ENCODE data around the gene MB.

Gene MB

GRCh38 chr22:35589756-35590093 lies 27.4 kb downstream of the MB start:
- Histone ChIP-seq H3K27ac (no peak overlapping the region), H3K9me3 (ENCODE audit: severe bottlenecking) (no peaks in the 10 kb centered on the region), H3K36me3 (no peaks in the 10 kb centered on the region), H3K27me3 (ENCODE audit: insufficient read depth, low read depth, severe bottlenecking) (no peaks in the 10 kb centered on the region), H3K4me3 (ENCODE audit: low read depth, low read length) (no peak overlapping the region)
- TF ChIP-seq CTCF (IDR thresholded peaks at IDR 0.05; ENCODE audit: low read depth, low read length), result no peak
- DNase-seq, result no peak

GRCh38 chr22:35589071-35589755 lies 27.9 kb downstream of the MB start:
- H3K27me3 ChIP-seq (ENCODE audit: insufficient read depth, low read depth, severe bottlenecking), result no peaks in the 10 kb centered on the region
- no peak overlapping the region for H3K4me3 ChIP-seq (ENCODE audit: low read depth, low read length)
- no peak for DNase-seq
- no peaks in the 10 kb centered on the region for H3K36me3 ChIP-seq
- no peak for TF ChIP-seq CTCF (IDR thresholded peaks at IDR 0.05; ENCODE audit: low read depth, low read length)
- no peaks in the 10 kb centered on the region for H3K9me3 ChIP-seq (ENCODE audit: severe bottlenecking)
- no peak overlapping the region for H3K27ac ChIP-seq

DNA sequence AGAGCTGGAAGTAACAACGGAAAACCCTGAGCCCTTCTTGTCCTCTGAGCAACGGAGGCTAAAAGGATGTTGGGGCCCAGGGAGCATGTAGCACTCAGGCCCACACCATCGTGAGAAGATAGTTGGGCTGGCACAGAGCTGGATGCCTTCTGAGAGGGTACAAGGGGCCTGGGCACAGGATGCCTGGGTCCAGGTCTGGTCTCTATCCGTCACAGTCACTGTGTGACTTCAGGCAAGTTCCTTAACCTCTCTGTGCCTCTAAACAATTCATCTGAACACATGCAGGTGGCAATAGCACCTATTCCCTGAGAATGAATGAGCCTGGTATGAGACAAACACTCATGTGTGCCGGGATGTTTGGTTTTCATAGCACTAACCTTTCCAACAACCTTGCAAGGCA lies 29.2 kb downstream of the MB start:
- Histone ChIP-seq H3K9me3 (ENCODE audit: severe bottlenecking) (no peaks in the 10 kb centered on the region), H3K4me3 (ENCODE audit: low read depth, low read length) (no peak overlapping the region), H3K27me3 (ENCODE audit: insufficient read depth, low read depth, severe bottlenecking) (no peaks in the 10 kb centered on the region), H3K36me3 (no peaks in the 10 kb centered on the region), H3K27ac (no peak overlapping the region)
- no peak for DNase-seq
- no peak for TF ChIP-seq CTCF (IDR thresholded peaks at IDR 0.05; ENCODE audit: low read depth, low read length)

DNA sequence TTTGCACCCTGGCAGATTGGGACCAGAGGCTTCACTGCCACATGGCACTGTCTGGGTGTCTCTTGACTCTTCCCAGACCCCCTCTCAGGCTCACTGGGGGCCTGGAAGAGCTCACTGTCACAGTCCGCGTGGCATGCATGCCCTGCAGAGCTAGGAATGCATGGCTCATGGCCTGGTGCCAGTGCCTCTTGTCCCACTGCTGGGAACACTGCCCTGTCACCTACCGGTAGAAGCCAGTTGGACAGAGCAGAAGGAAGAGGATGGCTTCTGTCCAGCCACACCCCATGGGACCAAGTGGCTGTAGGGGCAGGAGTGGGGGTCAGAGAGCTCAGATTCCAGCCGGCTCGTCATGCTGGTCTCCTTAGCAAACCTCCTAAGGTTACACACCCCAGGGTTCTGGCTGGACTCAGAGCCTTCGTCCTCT lies 29.7 kb downstream of the MB start:
- H3K27me3 ChIP-seq (ENCODE audit: insufficient read depth, low read depth, severe bottlenecking), result no peaks in the 10 kb centered on the region
- no peak overlapping the region for H3K4me3 ChIP-seq (ENCODE audit: low read depth, low read length)
- no peaks in the 10 kb centered on the region for H3K9me3 ChIP-seq (ENCODE audit: severe bottlenecking)
- H3K27ac ChIP-seq, result no peak overlapping the region
- TF ChIP-seq CTCF (IDR thresholded peaks at IDR 0.05; ENCODE audit: low read depth, low read length), result no peak
- no peaks in the 10 kb centered on the region for H3K36me3 ChIP-seq
- DNase-seq, result no peak

- Histone ChIP-seq H3K27me3 (ENCODE audit: insufficient read depth, low read depth, severe bottlenecking) (no peaks in the 10 kb centered on the region), H3K9me3 (ENCODE audit: severe bottlenecking) (no peaks in the 10 kb centered on the region), H3K27ac (no peak overlapping the region), H3K36me3 (no peaks in the 10 kb centered on the region), H3K4me3 (ENCODE audit: low read depth, low read length) (no peak overlapping the region)
- no peak for DNase-seq
- TF ChIP-seq CTCF (IDR thresholded peaks at IDR 0.05; ENCODE audit: low read depth, low read length), result no peak
These were observed 30.4 kb downstream of the MB start for GRCh38 chr22:35586771-35587170.
